PC-3 (cell line): ENCODE results near the gene MAGIX. TPM values are rescaled to one million over a fixed set of nuclear protein-coding genes. Genes with fewer than 3 reads are reported as not detected.

ENCODE experiments used
- ATAC-seq: fragments of 200-7000 bp; cut with Tn5 transposase; 2 replicates; pipeline ENCODE4 v1.9.1; 2020; ENCODE audit warnings: mild to moderate bottlenecking, moderate library complexity
- BruUV-seq: library from RNA; stranded (reverse); fragments of 400-500 nt; replicated peaks from 2 replicates; lab custom pipeline; 2021; lab: Mats Ljungman, UMichigan
- CTCF ChIA-PET: fragments of 300-600 bp; sonication (Branson Sonifier 250); formaldehyde crosslinking; loops from one replicate; lab custom pipeline; 2022; ENCODE audit warnings: antibody characterized with exemption; lab: Charles Lee
- POLR2A ChIA-PET: fragments of 300-600 bp; sonication (Branson Sonifier 250); formaldehyde crosslinking; loops from one replicate; lab custom pipeline; 2022; ENCODE audit warnings: antibody characterized with exemption; ENCODE audit not compliant: unreplicated experiment; lab: Charles Lee
- DNase-seq: peaks from one replicate; pipeline ENCODE4 v3.0.0-alpha.2; 2015
- H2AFZ ChIP-seq: fragments of 300-600 bp; sonication (generic); 2 replicates; pipeline ENCODE4 v1.6.0; 2016; ENCODE audit warnings: antibody characterized with exemption, low read length
- H3F3A ChIP-seq: fragments of 300-600 bp; sonication (generic); one replicate; pipeline ENCODE4 v1.6.0; 2017; ENCODE audit warnings: antibody characterized with exemption, low read length, control low read depth, mild to moderate bottlenecking; ENCODE audit not compliant: unreplicated experiment
- H3K27ac ChIP-seq: fragments of 300-600 bp; sonication (generic); 2 replicates; pipeline ENCODE4 v1.5.1; 2016; ENCODE audit warnings: mild to moderate bottlenecking, low read length
- H3K27me3 ChIP-seq: fragments of 300-600 bp; sonication (generic); 2 replicates; pipeline ENCODE4 v1.6.1; 2016; ENCODE audit warnings: low read length, mixed read lengths
- H3K36me3 ChIP-seq: fragments of 300-600 bp; sonication (generic); 2 replicates; pipeline ENCODE4 v1.6.1; 2016; ENCODE audit warnings: low read depth, mixed run types, low read length, mixed read lengths
- H3K4me1 ChIP-seq: fragments of 300-600 bp; sonication (generic); 2 replicates; pipeline ENCODE4 v1.5.1; 2016; ENCODE audit warnings: low read length; ENCODE audit not compliant: insufficient read depth
- H3K4me2 ChIP-seq: fragments of 300-600 bp; sonication (generic); 2 replicates; pipeline ENCODE4 v1.6.0; 2016; ENCODE audit warnings: low read length
- H3K4me3 ChIP-seq: fragments of 300-600 bp; sonication (generic); 2 replicates; pipeline ENCODE4 v1.5.1; 2016; ENCODE audit warnings: mild to moderate bottlenecking, low read length, mixed read lengths
- H3K79me2 ChIP-seq: fragments of 300-600 bp; sonication (generic); 2 replicates; pipeline ENCODE4 v1.6.1; 2017; ENCODE audit warnings: low read length, mixed read lengths
- H3K9ac ChIP-seq: fragments of 300-600 bp; sonication (generic); 2 replicates; pipeline ENCODE4 v1.6.0; 2016; ENCODE audit warnings: mild to moderate bottlenecking, low read length
- H3K9me2 ChIP-seq: fragments of 300-600 bp; sonication (generic); replicated peaks from 2 replicates; pipeline ENCODE4 v1.6.1; 2016; ENCODE audit warnings: mixed run types, low read length, mixed read lengths
- H3K9me3 ChIP-seq: fragments of 300-600 bp; sonication (generic); 2 replicates; pipeline ENCODE4 v1.6.1; 2016; ENCODE audit warnings: low read length, mixed read lengths
- H4K20me1 ChIP-seq: fragments of 300-600 bp; sonication (generic); 2 replicates; pipeline ENCODE4 v1.6.1; 2016; ENCODE audit warnings: low read length, mixed read lengths
- CTCF ChIP-seq: fragments of 300-600 bp; sonication (generic); conservative IDR thresholded peaks from 2 replicates; pipeline ENCODE4 v1.5.1; 2017; ENCODE audit warnings: antibody characterized with exemption, low read depth, mild to moderate bottlenecking, low read length
- EZH2 ChIP-seq: fragments of 300-600 bp; sonication (generic); IDR thresholded peaks from one replicate; pipeline ENCODE4 v1.6.1; 2017; ENCODE audit warnings: antibody characterized with exemption, mild to moderate bottlenecking, low read length; ENCODE audit not compliant: unreplicated experiment
- EZH2phosphoT487 ChIP-seq: fragments of 300-600 bp; sonication (generic); IDR thresholded peaks from 2 replicates; pipeline ENCODE4 v1.6.1; 2018; ENCODE audit warnings: mild to moderate bottlenecking, antibody characterized with exemption, low read length, borderline replicate concordance
- intact Hi-C: fragments of 100-400 bp; cut with micrococcal nuclease; formaldehyde crosslinking; loops from 2 replicates; pipeline ENCODE4 v1.9.0; 2023
- total RNA-seq: library from RNA; depleted of rRNA; stranded (reverse); fragments of >200 nt; gene quantifications from 2 replicates; pipeline ENCODE4 v1.2.3, GENCODE V29; 2014

MAGIX gene
- total RNA-seq, 1 experiment from 2014 or later: 12.5 TPM

DNA sequence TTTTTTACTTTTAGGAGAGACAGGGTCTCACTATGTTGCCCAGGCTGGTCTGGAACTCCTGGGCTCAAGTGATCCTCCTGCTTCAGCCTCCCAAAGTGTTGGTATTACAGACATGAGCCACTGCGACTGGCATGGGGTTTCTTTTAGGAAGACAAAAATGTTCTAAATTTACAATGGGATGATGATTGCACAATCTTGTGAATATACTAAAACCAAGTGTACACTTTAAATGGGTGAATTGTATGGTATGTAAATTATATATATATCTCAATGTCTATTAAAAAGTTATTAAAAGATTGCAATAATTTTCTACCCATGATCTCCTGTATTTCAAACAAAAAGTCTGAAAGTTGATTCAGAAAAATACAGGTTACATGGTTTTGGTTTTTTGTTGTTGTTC, 9.1 kb upstream of the MAGIX start:
- H3K9me2 ChIP-seq: no peaks in the 10 kb centered on the region
- ChIA-PET CTCF (no interaction called here), POLR2A (no interaction called here)
- H4K20me1 ChIP-seq: no peaks in the 10 kb centered on the region
- no peak overlapping the region for H3K27ac ChIP-seq
- no peak overlapping the region for H2AFZ ChIP-seq
- intact Hi-C loops: no loop called here
- H3K9me3 ChIP-seq: no peaks in the 10 kb centered on the region
- peaks cover 6% of the 10 kb centered on the region; the same call in 1 of the 2 replicates for H3K4me1 ChIP-seq
- ATAC-seq (no peak), DNase-seq (no peak)
- no peaks in the 10 kb centered on the region for H3K27me3 ChIP-seq
- no TSS peak for BruUV-seq
- no peak for TF ChIP-seq CTCF
- TF ChIP-seq EZH2phosphoT487: no peak
- TF ChIP-seq EZH2: no peak
- H3K9ac ChIP-seq: no peak overlapping the region
- no peaks in the 10 kb centered on the region for H3K79me2 ChIP-seq
- H3K4me2 ChIP-seq: no peak overlapping the region
- H3K36me3 ChIP-seq: no peaks in the 10 kb centered on the region
- H3F3A ChIP-seq: no peaks in the 10 kb centered on the region
- no peak overlapping the region for H3K4me3 ChIP-seq

GRCh38 chrX:49155243-49155899, 7.2 kb upstream of the MAGIX start:
- POLR2A ChIA-PET: interaction anchor here (0.5 to 0.6 kb wide), 2 partner anchors 27 to 112 kb away, joined by 6 to 22 read pairs; partner anchors contain the start of gene TFE3
- H3K36me3 ChIP-seq: no peaks in the 10 kb centered on the region
- H3K4me2 ChIP-seq: peak overlapping the region; percentile 80
- no peaks in the 10 kb centered on the region for H3K9me3 ChIP-seq
- no peaks in the 10 kb centered on the region for H3K27me3 ChIP-seq
- H3K4me3 ChIP-seq: peak overlapping the region; percentile 57
- CTCF ChIA-PET: interaction anchor here (0.6 to 0.7 kb wide), 5 partner anchors 16 to 599 kb away, joined by 4 to 15 read pairs (median 9); no protein-coding TSS in a partner anchor
- TSS peak; percentile 84 for BruUV-seq
- H3K9me2 ChIP-seq: no peaks in the 10 kb centered on the region
- peaks cover 6% of the 10 kb centered on the region; the same call in 1 of the 2 replicates for H3K4me1 ChIP-seq
- H3K27ac ChIP-seq: peak overlapping the region; percentile 80
- no peak for TF ChIP-seq CTCF
- no peak for TF ChIP-seq EZH2phosphoT487
- TF ChIP-seq EZH2: no peak
- no peaks in the 10 kb centered on the region for H3F3A ChIP-seq
- no peaks in the 10 kb centered on the region for H3K79me2 ChIP-seq
- ATAC-seq: peak; percentile 58
- H3K9ac ChIP-seq: peak overlapping the region; percentile 74; the same call in 1 of the 2 replicates
- peak; percentile 70 for DNase-seq
- no peaks in the 10 kb centered on the region for H4K20me1 ChIP-seq
- intact Hi-C loops: no loop called here
- H2AFZ ChIP-seq: peak overlapping the region; percentile 72
